Stomach (tissue), 4 donors: ENCODE data around the gene NCOA5.

Experiments used
- POLR2AphosphoS5 ChIP-seq, 3 donors: sonication (generic); formaldehyde crosslinking; IDR thresholded peaks; one replicate each; pipeline ENCODE4 v1.6.1; 2016; ENCODE audit warnings: antibody characterized with exemption in 3 of 3
- TF ChIP-seq, protein P1 (sequence below), 7 experiments: fragments of 450-650 bp in 4 of 7; fragments of 200-600 bp in 3 of 7; sonication (generic) in 3 of 7; IDR thresholded peaks; one replicate each; pipeline ENCODE4 v1.5.1; 2016 to 2019; ENCODE audit warnings: antibody characterized with exemption in 7 of 7, control low read depth in 2 of 7, mild to moderate bottlenecking in 1 of 7

DNA sequence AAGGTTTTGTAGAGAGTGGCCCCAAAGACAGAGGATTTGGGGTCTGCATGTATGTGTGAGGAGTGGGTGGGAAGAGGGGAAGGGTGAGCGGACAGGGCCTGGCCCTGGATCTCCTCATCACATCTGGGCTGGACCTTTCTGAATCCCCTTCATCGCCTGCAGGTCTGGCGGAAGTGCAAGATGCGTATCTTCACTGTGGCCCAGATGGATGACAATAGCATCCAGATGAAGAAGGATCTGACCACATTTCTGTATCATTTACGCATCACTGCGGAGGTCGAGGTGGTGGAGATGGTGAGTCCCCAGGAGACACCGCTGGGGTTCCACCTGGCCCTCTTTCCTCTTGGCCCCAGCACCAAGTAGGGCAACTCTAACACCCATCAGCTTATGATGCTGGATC, 36.3 kb downstream of the NCOA5 start:
- TF ChIP-seq, protein P1, sequence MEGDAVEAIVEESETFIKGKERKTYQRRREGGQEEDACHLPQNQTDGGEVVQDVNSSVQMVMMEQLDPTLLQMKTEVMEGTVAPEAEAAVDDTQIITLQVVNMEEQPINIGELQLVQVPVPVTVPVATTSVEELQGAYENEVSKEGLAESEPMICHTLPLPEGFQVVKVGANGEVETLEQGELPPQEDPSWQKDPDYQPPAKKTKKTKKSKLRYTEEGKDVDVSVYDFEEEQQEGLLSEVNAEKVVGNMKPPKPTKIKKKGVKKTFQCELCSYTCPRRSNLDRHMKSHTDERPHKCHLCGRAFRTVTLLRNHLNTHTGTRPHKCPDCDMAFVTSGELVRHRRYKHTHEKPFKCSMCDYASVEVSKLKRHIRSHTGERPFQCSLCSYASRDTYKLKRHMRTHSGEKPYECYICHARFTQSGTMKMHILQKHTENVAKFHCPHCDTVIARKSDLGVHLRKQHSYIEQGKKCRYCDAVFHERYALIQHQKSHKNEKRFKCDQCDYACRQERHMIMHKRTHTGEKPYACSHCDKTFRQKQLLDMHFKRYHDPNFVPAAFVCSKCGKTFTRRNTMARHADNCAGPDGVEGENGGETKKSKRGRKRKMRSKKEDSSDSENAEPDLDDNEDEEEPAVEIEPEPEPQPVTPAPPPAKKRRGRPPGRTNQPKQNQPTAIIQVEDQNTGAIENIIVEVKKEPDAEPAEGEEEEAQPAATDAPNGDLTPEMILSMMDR (IDR thresholded peaks at IDR 0.05) = no peak
- TF ChIP-seq POLR2AphosphoS5 (IDR thresholded peaks at IDR 0.05) = no peak
